IMR-90 (cell line): ENCODE results near the gene SLC10A6. TPM values are rescaled to one million over a fixed set of nuclear protein-coding genes. Genes with fewer than 3 reads are reported as not detected.

ENCODE experiments used
- ATAC-seq: fragments of 200-7000 bp; cut with Tn5 transposase; 2 replicates; pipeline ENCODE4 v1.9.1; 2020; ENCODE audit warnings: low read depth, mild to moderate bottlenecking, moderate library complexity
- BruUV-seq: library from RNA; stranded (reverse); fragments of 400-500 nt; replicated peaks from 2 replicates; lab custom pipeline; 2021; lab: Mats Ljungman, UMichigan
- CTCF ChIA-PET: fragments of 300-600 bp; formaldehyde crosslinking; extraction: SDS; loops from one replicate; lab custom pipeline; 2021; ENCODE audit warnings: antibody characterized with exemption; lab: Yijun Ruan, JAX
- POLR2A ChIA-PET: fragments of 300-600 bp; sonication (Branson Sonifier 250); formaldehyde crosslinking; loops from one replicate; lab custom pipeline; 2022; ENCODE audit warnings: antibody characterized with exemption; ENCODE audit not compliant: unreplicated experiment; lab: Charles Lee
- DNase-seq: peaks from one replicate; pipeline ENCODE4 v3.0.0; 2013
- H2AFZ ChIP-seq: replicated peaks from 2 replicates; pipeline ENCODE3; 2013; ENCODE audit warnings: low read length, mild to moderate bottlenecking; ENCODE audit not compliant: poor library complexity
- H2AK5ac ChIP-seq: 2 replicates; pipeline ENCODE4 v1.6.1; 2013; ENCODE audit warnings: low read depth, low read length, inconsistent platforms
- H2AK9ac ChIP-seq: replicated peaks from 2 replicates; pipeline ENCODE3; 2013; ENCODE audit warnings: mild to moderate bottlenecking, low read depth, low read length, moderate library complexity; ENCODE audit not compliant: poor library complexity
- H2BK120ac ChIP-seq: 2 replicates; pipeline ENCODE4 v1.6.1; 2013; ENCODE audit warnings: low read depth, low read length, inconsistent platforms
- H2BK15ac ChIP-seq: 3 replicates; pipeline ENCODE4 v1.6.1; 2013; ENCODE audit warnings: low read depth, low read length, inconsistent platforms
- H2BK20ac ChIP-seq: 2 replicates; pipeline ENCODE4 v1.6.1; 2013; ENCODE audit warnings: low read depth, mild to moderate bottlenecking, inconsistent platforms, low read length, moderate library complexity
- H2BK5ac ChIP-seq: 2 replicates; pipeline ENCODE4 v1.6.1; 2013; ENCODE audit warnings: mild to moderate bottlenecking, low read depth, low read length, inconsistent platforms; ENCODE audit not compliant: poor library complexity, severe bottlenecking
- H3K14ac ChIP-seq: replicated peaks from 2 replicates; pipeline ENCODE4 v1.6.1; 2013; ENCODE audit warnings: low read depth, low read length, inconsistent platforms
- H3K18ac ChIP-seq: 2 replicates; pipeline ENCODE4 v1.6.1; 2013; ENCODE audit warnings: low read depth, low read length, control low read depth
- H3K23ac ChIP-seq: 2 replicates; pipeline ENCODE4 v1.6.1; 2013; ENCODE audit warnings: low read depth, low read length, inconsistent platforms
- H3K27ac ChIP-seq: 2 replicates; pipeline ENCODE4 v1.5.1; 2013; ENCODE audit warnings: mild to moderate bottlenecking, control low read depth, low read length; ENCODE audit not compliant: insufficient read depth
- H3K27me3 ChIP-seq: 2 replicates; pipeline ENCODE4 v1.6.1; 2013; ENCODE audit warnings: low read length; ENCODE audit not compliant: control insufficient read depth, insufficient read depth
- H3K36me3 ChIP-seq: 2 replicates; pipeline ENCODE4 v1.6.1; 2013; ENCODE audit warnings: low read length, mixed read lengths; ENCODE audit not compliant: control insufficient read depth, insufficient read depth
- H3K4ac ChIP-seq: 2 replicates; pipeline ENCODE4 v1.6.1; 2013; ENCODE audit warnings: low read depth, low read length, inconsistent platforms
- H3K4me1 ChIP-seq: 2 replicates; pipeline ENCODE4 v1.6.1; 2013; ENCODE audit warnings: low read length, mixed read lengths; ENCODE audit not compliant: control insufficient read depth, insufficient read depth
- H3K4me2 ChIP-seq: 2 replicates; pipeline ENCODE4 v1.6.1; 2013; ENCODE audit warnings: low read depth, mild to moderate bottlenecking, control low read depth, low read length, moderate library complexity
- H3K4me3 ChIP-seq: 2 replicates; pipeline ENCODE4 v1.5.1; 2013; ENCODE audit warnings: low read depth, mild to moderate bottlenecking, control low read depth, low read length, moderate library complexity; ENCODE audit not compliant: insufficient read depth
- H3K56ac ChIP-seq: 2 replicates; pipeline ENCODE4 v1.6.1; 2013; ENCODE audit warnings: low read length, inconsistent platforms; ENCODE audit not compliant: insufficient read depth; ENCODE audit errors: extremely low read depth
- H3K79me1 ChIP-seq, 2 experiments: 2 replicates each; pipeline ENCODE4 v1.6.1; 2013; ENCODE audit warnings: low read length in 2 of 2, inconsistent platforms in 1 of 2, low read depth in 1 of 2
- H3K9ac ChIP-seq: 2 replicates; pipeline ENCODE4 v1.6.1; 2013; ENCODE audit warnings: low read depth, low read length, control low read depth
- H3K9me1 ChIP-seq: 2 replicates; pipeline ENCODE4 v1.6.1; 2013; ENCODE audit warnings: low read length, inconsistent platforms; ENCODE audit not compliant: insufficient read depth
- H3K9me3 ChIP-seq: 2 replicates; pipeline ENCODE4 v1.6.1; 2013; ENCODE audit warnings: low read length; ENCODE audit not compliant: control insufficient read depth, insufficient read depth
- H4K20me1 ChIP-seq: 2 replicates; pipeline ENCODE4 v1.6.1; 2013; ENCODE audit warnings: low read length, inconsistent platforms; ENCODE audit not compliant: insufficient read depth
- H4K5ac ChIP-seq: 2 replicates; pipeline ENCODE4 v1.6.1; 2013; ENCODE audit warnings: mild to moderate bottlenecking, low read depth, low read length, control low read depth
- H4K8ac ChIP-seq, 2 experiments: 2 replicates each; pipeline ENCODE4 v1.6.1; 2013; ENCODE audit warnings: low read depth in 2 of 2, low read length in 2 of 2, control low read depth in 1 of 2, inconsistent platforms in 1 of 2
- H4K91ac ChIP-seq: 2 replicates; pipeline ENCODE4 v1.6.1; 2013; ENCODE audit warnings: low read depth, low read length, inconsistent platforms; ENCODE audit not compliant: insufficient read depth
- POLR2A ChIP-seq: IDR thresholded peaks from 2 replicates; pipeline ENCODE4 v1.6.1; 2012; ENCODE audit warnings: mild to moderate bottlenecking, low read depth, low read length
- RCOR1 ChIP-seq: IDR thresholded peaks from 2 replicates; pipeline ENCODE4 v1.6.1; 2012; ENCODE audit warnings: mild to moderate bottlenecking, low read length, improper control_type of control experiment; ENCODE audit not compliant: insufficient replicate concordance
- WGBS, 2 experiments: methylation state at CpG; one replicate each; pipeline versions ENCODE4 v1.1.5 to v1.1.7; 2013; ENCODE audit warnings: missing lambda C conversion rate in 2 of 2; ENCODE audit not compliant: insufficient read length in 1 of 2; ENCODE audit errors: extremely low coverage in 2 of 2; 5-methylcytosine and 5-hydroxymethylcytosine counted together
- dilution Hi-C: fragments of 300-500 bp; cut with HindIII; formaldehyde crosslinking; loops from one replicate; pipeline ENCODE4 v1.14.3; 2018; ENCODE audit warnings: low sequenced_read_pairs; ENCODE audit not compliant: unreplicated experiment
- in situ Hi-C: fragments of 300-500 bp; cut with MboI; formaldehyde crosslinking; loops from 3 replicates; pipeline ENCODE4 v1.14.3; 2019; ENCODE audit warnings: low sequenced_read_pairs, inconsistent platforms, mixed read lengths
- intact Hi-C: fragments of 100-400 bp; cut with micrococcal nuclease; formaldehyde crosslinking; loops from 2 replicates; pipeline ENCODE4 v1.10.0; 2022
- polyA plus RNA-seq, 3 experiments: library from polyadenylated mRNA; depleted of rRNA; stranded (reverse); fragments of >200 nt; gene quantifications; 2 replicates each; pipeline ENCODE4 v1.2.3, GENCODE V29; 2012; ENCODE audit warnings: low replicate concordance in 1 of 3
- total RNA-seq: library from RNA; depleted of rRNA; stranded (reverse); fragments of >200 nt; gene quantifications from 2 replicates; pipeline ENCODE4 v1.2.3, GENCODE V29; 2012

SLC10A6 gene
- total and polyA plus RNA-seq, 2 of the 4 experiments (the other 2 are of a cell fraction) = not detected

- ChIA-PET POLR2A (no interaction called here), CTCF (no interaction called here)
- Histone ChIP-seq H2AFZ (peak overlapping the region; percentile 68), H4K8ac (peak overlapping the region in 1 of 2 experiments; percentile 56; a peak in 1 of 4 replicates), H3K18ac (no peak overlapping the region), H4K20me1 (no peaks in the 10 kb centered on the region), H3K27ac (no peak overlapping the region), H3K9me3 (no peaks in the 10 kb centered on the region; the same call in 1 of the 2 replicates), H3K4me3 (no peak overlapping the region), H3K79me1 (no peaks in the 10 kb centered on the region), H2BK15ac (no peak overlapping the region), H3K4me1 (peaks cover 5% of the 10 kb centered on the region), H3K4me2 (no peak overlapping the region), H3K27me3 (no peaks in the 10 kb centered on the region), H3K36me3 (no peaks in the 10 kb centered on the region), H3K9ac (no peak overlapping the region), H2BK120ac (peak overlapping the region; percentile 25; the same call in 1 of the 2 replicates), H3K4ac (peak overlapping the region; percentile 29; the same call in 1 of the 2 replicates), H2BK20ac (peak overlapping the region; percentile 48), H2AK5ac (0 out of 2 replicates have a peak overlapping the region, but pooled peaks have one; percentile 3), H3K9me1 (peaks cover 4% of the 10 kb centered on the region; the same call in 1 of the 2 replicates), H3K14ac (0 out of 2 replicates have a peak overlapping the region, but pooled peaks have one; percentile 39), H2BK5ac (no peak overlapping the region), H3K23ac (peak overlapping the region; percentile 45), H2AK9ac (peak overlapping the region; percentile 65), H4K91ac (no peak overlapping the region; the same call in 1 of the 2 replicates), H4K5ac (peak overlapping the region; percentile 34; the same call in 1 of the 2 replicates), H3K56ac (no peak overlapping the region)
- DNase-seq (no peak), ATAC-seq (no peak)
- no peak for TF ChIP-seq POLR2A
- no peak for TF ChIP-seq RCOR1
- WGBS, 2 experiments = 63% methylated on average over 2 of the region's 7 CpGs; no CpG with 5 or more reads in 1 of the 2 experiments
- in situ Hi-C loops (loop anchor here (10.0 kb wide), 1 partner anchor 296 kb away; the partner anchor contains the start of gene PTPN13), dilution Hi-C loops (no loop called here), intact Hi-C loops (loop anchor here (5.0 kb wide), 1 partner anchor 58 kb away; no protein-coding TSS in a partner anchor)
- no TSS peak for BruUV-seq
Measured at GRCh38 chr4:86890790-86891189, 41.6 kb upstream of the SLC10A6 start.
